KOPT-K1 (cell line): ENCODE measurements around the gene UBE2B.

ENCODE experiments used
- H3K27ac ChIP-seq: fragments of 200-600 bp; sonication (generic); 2 replicates; pipeline ENCODE4 v1.5.1; 2016; ENCODE audit warnings: antibody characterized with exemption, mild to moderate bottlenecking, low read depth, low read length; ENCODE audit not compliant: poor library complexity, severe bottlenecking
- H3K36me3 ChIP-seq: fragments of 200-600 bp; sonication (generic); 2 replicates; pipeline ENCODE4 v1.5.1; 2017; ENCODE audit warnings: antibody characterized with exemption, mild to moderate bottlenecking, low read length, moderate library complexity; ENCODE audit not compliant: insufficient read depth
- H3K9me3 ChIP-seq: fragments of 200-600 bp; sonication (generic); 2 replicates; pipeline ENCODE4 v1.5.1; 2017; ENCODE audit warnings: antibody characterized with exemption, low read length, mild to moderate bottlenecking; ENCODE audit not compliant: insufficient read depth, poor library complexity, severe bottlenecking

UBE2B gene

GRCh38 chr5:134437847-134438581 lies 66.6 kb downstream of the UBE2B start:
- H3K36me3 ChIP-seq = no peaks in the 10 kb centered on the region
- no peak overlapping the region for H3K27ac ChIP-seq
- H3K9me3 ChIP-seq = no peaks in the 10 kb centered on the region

- H3K27ac ChIP-seq = no peak overlapping the region
These were observed 67.4 kb downstream of the UBE2B start for GRCh38 chr5:134438721-134439123.

DNA sequence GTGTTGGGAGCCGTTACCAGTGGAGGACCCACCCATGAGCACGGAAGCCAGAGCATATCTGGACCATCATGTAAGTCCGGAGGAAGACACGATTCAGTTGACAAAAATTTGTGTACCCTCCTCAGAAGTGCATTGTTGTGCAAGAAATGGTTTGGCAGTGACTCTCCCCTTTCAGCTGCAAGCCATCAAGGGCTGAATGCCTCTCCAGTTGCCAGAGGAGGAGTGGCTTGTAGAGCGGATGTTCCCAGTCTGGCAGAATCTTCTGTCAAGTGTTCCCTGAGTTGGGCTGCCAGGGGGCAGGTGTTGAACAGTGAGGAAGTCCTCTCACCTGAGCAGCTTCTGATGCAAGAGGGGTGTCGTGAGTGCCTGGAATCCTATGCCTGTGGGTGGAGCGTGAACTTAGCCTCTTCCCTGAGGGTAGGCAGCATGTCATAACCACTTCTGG lies 67.9 kb downstream of the UBE2B start:
- H3K27ac ChIP-seq = no peak overlapping the region
- H3K36me3 ChIP-seq = no peaks in the 10 kb centered on the region
- H3K9me3 ChIP-seq = no peaks in the 10 kb centered on the region

More at GRCh38 chr5:134438721-134439123, 67.4 kb downstream of the UBE2B start:
- no peaks in the 10 kb centered on the region for H3K9me3 ChIP-seq
- H3K36me3 ChIP-seq = no peaks in the 10 kb centered on the region

- Histone ChIP-seq H3K27ac (no peak overlapping the region), H3K9me3 (no peaks in the 10 kb centered on the region), H3K36me3 (no peaks in the 10 kb centered on the region)
These were observed 68.9 kb downstream of the UBE2B start for GRCh38 chr5:134440201-134440755.
